ENCODE data around the gene ABCA1. TPM values are rescaled to one million over a fixed set of nuclear protein-coding genes. Genes with fewer than 3 reads are reported as not detected.

ABCA1 gene
- total RNA-seq, 4 donors from 2014 or later = 18.3 to 59.8 (median 35.0) TPM

- intact Hi-C loops (cut with DNase I) = no loop called here
- H3K36me3 ChIP-seq = peaks cover 77% of the 10 kb centered on the region in 2 donors
Measured at GRCh38 chr9:104800068-104800785, 127.7 kb downstream of the ABCA1 start.

GRCh38 chr9:104798209-104798995, 129.6 kb downstream of the ABCA1 start:
- Histone ChIP-seq H3K27ac (no peak overlapping the region), H3K36me3 (peaks cover 73 to 84% of the 10 kb centered on the region in 2 donors), H3K27me3 (no peaks in the 10 kb centered on the region), H3K4me3 (replicated peaks in 1 of 3) (no peak overlapping the region), H3K4me1 (no peaks in the 10 kb centered on the region), H3K9me3 (no peaks in the 10 kb centered on the region)
- WGBS, 2 donors = 90 to 91% methylated on average over 5 of the region's 5 CpGs
- TF ChIP-seq CTCF (IDR thresholded peaks at IDR 0.05) (no peak), POLR2A (IDR thresholded peaks at IDR 0.05) (no peak)
- intact Hi-C loops (cut with DNase I) = no loop called here
- no peak for DNase-seq

More at GRCh38 chr9:104800068-104800785, 127.7 kb downstream of the ABCA1 start:
- no peak for TF ChIP-seq POLR2A (IDR thresholded peaks at IDR 0.05)
- TF ChIP-seq CTCF (IDR thresholded peaks at IDR 0.05) = no peak
- DNase-seq = no peak
- Histone ChIP-seq H3K4me3 (replicated peaks in 1 of 3) (no peak overlapping the region), H3K27me3 (no peaks in the 10 kb centered on the region), H3K27ac (no peak overlapping the region), H3K4me1 (no peaks in the 10 kb centered on the region), H3K9me3 (no peaks in the 10 kb centered on the region)
- WGBS, 2 donors = 92 to 94% methylated on average over 7 of the region's 7 CpGs

- 91 to 93% methylated on average over 3 of the region's 3 CpGs for WGBS, 2 donors
Measured at GRCh38 chr9:104795857-104796256, 132.1 kb downstream of the ABCA1 start.

GRCh38 chr9:104795082-104795481, 132.9 kb downstream of the ABCA1 start:
- peaks cover 71 to 73% of the 10 kb centered on the region in 2 donors for H3K36me3 ChIP-seq
- no peak overlapping the region for H3K27ac ChIP-seq
- TF ChIP-seq POLR2A (IDR thresholded peaks at IDR 0.05) (no peak), CTCF (IDR thresholded peaks at IDR 0.05) (no peak)
- H3K4me3 ChIP-seq (replicated peaks in 1 of 3) = no peak overlapping the region
- no peaks in the 10 kb centered on the region for H3K27me3 ChIP-seq
- intact Hi-C loops (cut with DNase I) = no loop called here
- H3K4me1 ChIP-seq = no peaks in the 10 kb centered on the region
- 77 to 83% methylated on average over 1 of the region's 1 CpG for WGBS, 2 donors
- DNase-seq = no peak
- H3K9me3 ChIP-seq = no peaks in the 10 kb centered on the region

More at GRCh38 chr9:104795857-104796256, 132.1 kb downstream of the ABCA1 start:
- H3K9me3 ChIP-seq = no peaks in the 10 kb centered on the region
- H3K27me3 ChIP-seq = no peaks in the 10 kb centered on the region
- TF ChIP-seq CTCF (IDR thresholded peaks at IDR 0.05) (no peak), POLR2A (IDR thresholded peaks at IDR 0.05) (no peak)
- no peak overlapping the region for H3K4me3 ChIP-seq (replicated peaks in 1 of 3)
- intact Hi-C loops (cut with DNase I) = no loop called here
- H3K27ac ChIP-seq = no peak overlapping the region
- no peak for DNase-seq
- peaks cover 71 to 81% of the 10 kb centered on the region in 2 donors for H3K36me3 ChIP-seq
- H3K4me1 ChIP-seq = no peaks in the 10 kb centered on the region

DNA sequence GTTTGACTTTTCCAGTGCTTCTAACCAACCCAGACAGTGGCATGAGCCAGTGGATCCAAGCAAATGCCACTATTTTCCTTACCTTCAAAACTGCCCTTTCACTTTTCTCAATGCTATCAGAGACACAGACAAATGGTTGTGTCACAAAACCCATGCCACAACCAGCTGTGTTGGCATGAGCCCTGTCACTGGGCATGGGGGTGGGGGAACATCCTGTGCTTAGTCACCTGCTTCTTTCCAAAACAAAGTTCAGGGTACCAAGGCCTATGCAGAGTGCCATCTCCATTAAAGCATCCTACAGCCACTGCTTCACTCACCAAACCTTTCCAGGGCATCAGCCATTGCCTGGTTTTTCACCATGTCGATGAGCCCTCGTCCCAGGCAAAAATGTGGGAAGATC, 133.9 kb downstream of the ABCA1 start:
- H3K9me3 ChIP-seq = no peaks in the 10 kb centered on the region
- no peak for TF ChIP-seq CTCF (IDR thresholded peaks at IDR 0.05)
- no peak for TF ChIP-seq POLR2A (IDR thresholded peaks at IDR 0.05)
- no peaks in the 10 kb centered on the region for H3K4me1 ChIP-seq
- intact Hi-C loops (cut with DNase I) = no loop called here
- H3K27me3 ChIP-seq = no peaks in the 10 kb centered on the region
- H3K36me3 ChIP-seq = peaks cover 73 to 74% of the 10 kb centered on the region in 2 donors
- H3K4me3 ChIP-seq (replicated peaks in 1 of 3) = no peak overlapping the region
- H3K27ac ChIP-seq = no peak overlapping the region
- WGBS, 2 donors = 97 to 100% methylated on average over 2 of the region's 2 CpGs
- DNase-seq = no peak
